Kidney tubule cell (primary cell): ENCODE results near the gene CELA3A.
"Not testable (repeated sequence)": the region's sequence is repeated elsewhere in the genome, so short reads cannot be mapped to it uniquely, and the experiment has no call there.

Experiments used
- DNase-seq: peaks from one replicate; pipeline ENCODE4 v3.0.0-alpha.2; 2018; ENCODE audit warnings: low spot score

The CELA3A gene

GRCh38 chr1:21982122-21982521 is 19.3 kb upstream of the CELA3A start:
- not testable (repeated sequence) for DNase-seq

DNA sequence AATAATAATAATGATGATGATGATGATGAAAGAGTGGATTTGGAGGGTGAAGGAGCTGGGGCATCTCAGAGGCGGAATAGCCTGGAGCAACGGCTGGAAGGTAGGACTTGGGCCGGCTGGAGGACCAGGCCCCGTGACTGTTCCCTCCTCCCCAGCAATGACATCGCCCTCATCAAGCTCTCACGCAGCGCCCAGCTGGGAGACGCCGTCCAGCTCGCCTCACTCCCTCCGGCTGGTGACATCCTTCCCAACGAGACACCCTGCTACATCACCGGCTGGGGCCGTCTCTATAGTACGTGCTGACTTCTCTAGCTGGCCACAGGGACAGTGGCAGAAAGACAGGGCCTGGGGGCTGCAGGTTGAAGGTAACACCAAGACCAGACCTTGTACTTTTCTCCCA is 17.9 kb upstream of the CELA3A start:
- DNase-seq = not testable (repeated sequence)

- not testable (repeated sequence) for DNase-seq
Observed at GRCh38 chr1:21985893-21986292, 15.6 kb upstream of the CELA3A start.

- not testable (repeated sequence) for DNase-seq
Observed at GRCh38 chr1:21986386-21986785, 15.1 kb upstream of the CELA3A start.

DNA sequence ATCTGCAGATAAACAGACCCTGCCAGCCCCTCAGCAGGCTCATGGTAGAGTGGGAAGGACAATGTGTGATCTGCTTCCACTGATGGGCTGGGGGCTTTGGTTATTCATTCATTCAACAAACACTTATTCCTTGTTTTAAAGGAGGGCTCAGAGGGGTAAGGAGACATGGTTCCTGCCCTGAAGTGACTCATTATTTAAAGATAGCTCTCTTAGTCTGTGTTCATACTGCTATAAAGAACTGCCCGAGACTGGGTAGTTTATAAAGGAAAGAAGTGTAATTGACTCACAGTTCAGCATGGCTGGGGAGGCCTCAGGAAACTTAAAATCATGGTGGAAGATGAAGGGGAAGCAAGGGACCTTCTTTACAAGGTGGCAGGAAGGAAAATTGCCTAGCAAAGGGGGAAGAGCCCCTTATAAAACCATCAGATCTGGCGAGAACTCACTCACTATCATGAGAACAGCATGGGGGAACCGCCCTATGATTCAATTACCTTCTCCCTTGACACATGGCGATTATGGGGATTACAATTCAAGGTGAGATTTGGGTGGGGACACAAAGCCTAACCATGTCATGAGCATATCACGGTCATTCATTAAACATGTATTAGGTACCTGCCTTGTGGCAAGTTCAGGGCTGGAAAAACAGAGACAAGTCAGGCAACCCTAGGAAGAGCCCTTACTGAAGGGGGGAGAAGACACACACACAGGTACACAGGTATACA is 11.6 kb upstream of the CELA3A start:
- peak; percentile 17 for DNase-seq

DNA sequence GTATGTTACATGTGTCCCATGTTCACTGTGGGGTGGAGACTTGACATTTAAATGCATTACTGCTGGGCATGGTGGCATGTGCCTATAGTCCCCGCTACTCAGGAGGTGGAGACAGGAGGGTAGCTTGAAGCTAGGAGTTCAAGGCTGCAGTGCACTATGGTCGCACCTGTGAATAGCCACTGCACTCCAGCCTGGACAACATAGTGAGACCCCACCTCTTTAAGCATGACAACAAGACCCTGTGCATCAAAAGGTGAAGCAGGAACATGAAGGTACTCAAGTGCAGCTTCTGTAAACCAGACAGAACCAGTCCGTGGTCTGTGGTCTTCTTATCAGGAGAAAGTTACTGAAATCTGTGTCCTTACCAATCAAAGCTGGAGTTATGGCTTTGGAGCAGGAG is 9.3 kb upstream of the CELA3A start:
- not testable (repeated sequence) for DNase-seq

- DNase-seq = not testable (repeated sequence)
Observed at GRCh38 chr1:21994716-21995115, 6.7 kb upstream of the CELA3A start.

GRCh38 chr1:21996663-21996970 is 4.8 kb upstream of the CELA3A start:
- not testable (repeated sequence) for DNase-seq

GRCh38 chr1:21997891-21998623 is 3.4 kb upstream of the CELA3A start:
- peak; percentile 82 for DNase-seq

DNA sequence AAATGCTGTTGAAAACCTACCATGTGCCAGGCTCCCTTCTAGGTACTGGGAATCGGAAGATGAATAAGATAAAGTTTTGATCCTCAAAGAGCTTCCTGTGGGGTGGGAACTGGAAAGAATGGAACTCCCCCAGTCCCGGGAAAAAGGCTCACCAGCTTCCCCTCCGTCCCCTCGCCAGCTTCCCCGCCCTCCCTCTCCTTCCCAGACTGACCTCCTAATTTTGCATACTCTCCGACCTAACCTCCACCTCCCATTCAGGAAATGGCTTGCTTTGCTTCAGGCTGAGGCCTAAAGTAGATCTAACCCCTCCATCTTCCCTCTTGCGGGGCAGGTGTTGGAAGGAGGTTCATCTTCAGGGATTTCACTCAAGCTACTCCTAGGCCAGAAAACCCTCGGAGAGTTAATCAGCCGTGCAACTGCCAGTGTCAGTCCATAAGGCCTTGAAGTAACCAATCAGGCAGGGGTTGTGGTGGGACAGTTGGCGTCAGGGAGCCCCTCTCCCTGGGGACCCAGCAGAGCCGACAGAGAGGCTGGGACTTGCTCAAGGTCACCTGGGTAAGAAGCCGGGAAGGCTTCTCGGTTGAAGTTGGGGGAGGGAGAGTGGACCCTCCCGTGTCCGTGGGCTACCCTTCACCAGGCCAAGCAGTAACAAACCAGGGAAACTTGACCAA is 2.7 kb upstream of the CELA3A start:
- not testable (repeated sequence) for DNase-seq

- DNase-seq = not testable (repeated sequence)
Observed at GRCh38 chr1:21999645-22000044, 1.8 kb upstream of the CELA3A start.

- not testable (repeated sequence) for DNase-seq
Observed at GRCh38 chr1:22002461-22002860, 1.0 kb downstream of the CELA3A start.

DNA sequence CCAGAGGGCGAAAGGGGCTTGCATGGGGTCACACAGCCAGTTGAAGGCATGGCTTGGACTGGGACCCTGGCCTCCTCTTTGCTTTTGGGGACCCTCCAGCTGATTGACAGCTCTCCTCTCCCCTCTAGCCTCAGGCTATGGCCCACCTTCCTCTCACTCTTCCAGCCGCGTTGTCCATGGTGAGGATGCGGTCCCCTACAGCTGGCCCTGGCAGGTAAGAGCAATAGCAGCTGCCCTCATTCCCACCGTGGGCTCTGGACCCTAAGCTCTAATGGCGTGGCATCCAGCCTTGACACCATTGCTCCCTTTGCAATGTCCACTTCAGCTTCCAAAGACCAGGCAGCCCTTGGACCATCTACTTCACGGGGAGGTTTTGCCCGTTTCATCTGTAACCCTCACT is 1.4 kb downstream of the CELA3A start:
- DNase-seq = not testable (repeated sequence)

DNA sequence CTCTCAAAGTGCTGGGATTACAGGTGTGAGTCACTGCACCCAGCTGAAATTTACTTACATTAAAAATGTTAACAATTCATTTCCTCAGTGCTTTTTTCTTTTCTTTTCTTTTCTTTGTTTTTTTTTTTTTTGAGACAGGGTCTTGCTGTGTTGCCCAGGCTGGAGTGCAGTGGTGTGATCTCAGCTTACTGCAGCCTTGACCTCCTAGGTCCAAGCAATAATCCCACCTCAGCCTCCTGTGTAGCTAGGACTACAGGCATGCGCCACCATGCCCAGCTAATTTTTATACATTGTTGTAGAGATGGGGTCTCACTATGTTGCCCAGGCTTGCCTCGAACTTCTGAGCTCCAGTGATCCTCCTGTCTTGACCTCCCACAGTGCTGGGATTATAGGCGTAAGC is 2.5 kb downstream of the CELA3A start:
- DNase-seq = not testable (repeated sequence)

DNA sequence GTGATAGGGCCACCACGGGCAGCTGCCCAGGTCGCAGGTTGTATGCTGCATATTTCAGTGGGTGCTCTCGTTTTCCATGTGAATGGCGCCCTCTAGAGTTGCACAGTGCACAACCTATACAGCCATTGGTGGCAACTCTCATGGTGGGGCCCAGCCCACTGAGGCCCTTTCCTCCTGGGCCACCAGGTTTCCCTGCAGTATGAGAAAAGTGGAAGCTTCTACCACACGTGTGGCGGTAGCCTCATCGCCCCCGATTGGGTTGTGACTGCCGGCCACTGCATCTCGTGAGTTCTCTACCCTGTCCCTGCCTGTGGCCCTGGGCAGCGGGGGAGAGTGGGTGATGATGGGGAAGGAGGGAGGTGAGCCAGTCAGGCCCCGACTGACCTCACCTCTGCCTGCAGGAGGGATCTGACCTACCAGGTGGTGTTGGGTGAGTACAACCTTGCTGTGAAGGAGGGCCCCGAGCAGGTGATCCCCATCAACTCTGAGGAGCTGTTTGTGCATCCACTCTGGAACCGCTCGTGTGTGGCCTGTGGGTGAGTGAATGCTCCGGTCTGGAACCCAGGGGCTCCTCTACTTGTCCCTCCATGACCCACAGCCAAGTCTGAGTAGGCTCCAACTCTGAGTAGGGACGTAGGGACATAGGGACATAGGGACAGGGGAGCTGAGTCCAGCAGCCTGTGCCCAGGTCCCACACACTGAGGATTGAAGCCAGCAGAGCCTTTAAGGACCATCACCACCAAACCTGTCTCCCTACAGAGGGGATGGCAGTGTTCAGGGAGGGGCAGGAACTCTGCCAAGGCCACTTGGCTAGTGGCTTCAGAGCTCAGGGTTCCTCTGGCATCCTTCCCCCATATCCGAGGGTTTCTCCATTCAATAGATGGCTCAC is 4.0 kb downstream of the CELA3A start:
- DNase-seq = peak; percentile 50

DNA sequence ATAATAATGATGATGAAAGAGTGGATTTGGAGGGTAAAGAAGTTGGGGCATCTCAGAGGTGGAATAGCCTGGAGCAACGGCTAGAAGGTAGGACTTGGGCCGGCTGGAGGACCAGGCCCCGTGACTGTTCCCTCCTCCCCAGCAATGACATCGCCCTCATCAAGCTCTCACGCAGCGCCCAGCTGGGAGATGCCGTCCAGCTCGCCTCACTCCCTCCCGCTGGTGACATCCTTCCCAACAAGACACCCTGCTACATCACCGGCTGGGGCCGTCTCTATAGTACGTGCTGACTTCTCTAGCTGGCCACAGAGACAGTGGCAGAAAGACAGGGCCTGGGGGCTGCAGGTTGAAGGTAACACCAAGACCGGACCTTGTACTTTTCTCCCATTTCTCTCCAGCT is 5.3 kb downstream of the CELA3A start:
- DNase-seq = not testable (repeated sequence)

DNA sequence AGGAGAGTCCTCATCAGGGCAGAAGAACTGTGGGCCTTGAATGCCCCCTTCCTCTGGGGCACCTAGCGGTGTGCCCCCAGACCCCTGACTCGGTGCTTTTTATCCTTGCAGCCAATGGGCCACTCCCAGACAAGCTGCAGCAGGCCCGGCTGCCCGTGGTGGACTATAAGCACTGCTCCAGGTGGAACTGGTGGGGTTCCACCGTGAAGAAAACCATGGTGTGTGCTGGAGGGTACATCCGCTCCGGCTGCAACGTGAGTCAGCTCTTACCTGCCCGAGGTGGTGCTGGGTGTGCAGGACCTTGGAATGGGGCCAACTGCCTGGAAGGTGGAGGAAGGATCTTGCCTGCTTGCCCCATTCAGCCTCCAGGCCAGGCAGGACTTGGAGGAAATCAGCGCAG is 5.8 kb downstream of the CELA3A start:
- DNase-seq = peak; percentile 23

DNA sequence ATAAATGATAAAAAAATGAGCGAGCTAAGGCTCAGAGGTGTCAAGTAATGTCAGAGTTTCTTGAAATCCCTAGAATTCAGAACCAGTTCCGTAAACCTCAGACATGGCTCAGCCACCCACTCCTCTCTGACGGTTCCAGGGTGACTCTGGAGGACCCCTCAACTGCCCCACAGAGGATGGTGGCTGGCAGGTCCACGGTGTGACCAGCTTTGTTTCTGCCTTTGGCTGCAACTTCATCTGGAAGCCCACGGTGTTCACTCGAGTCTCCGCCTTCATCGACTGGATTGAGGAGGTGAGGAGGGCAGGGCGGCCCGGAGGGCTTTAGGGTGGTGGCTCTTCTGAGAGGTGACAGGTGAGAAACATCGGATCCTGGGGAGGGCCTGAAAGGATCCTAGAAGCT is 8.1 kb downstream of the CELA3A start:
- DNase-seq = not testable (repeated sequence)

- not testable (repeated sequence) for DNase-seq
Observed at GRCh38 chr1:22012752-22013151, 11.3 kb downstream of the CELA3A start.

- not testable (repeated sequence) for DNase-seq
Observed at GRCh38 chr1:22014575-22015206, 13.2 kb downstream of the CELA3A start.
